Measurements from ENCODE around the gene BABAM2. TPM values are rescaled to one million over a fixed set of nuclear protein-coding genes. Genes with fewer than 3 reads are reported as not detected.

BABAM2 gene
- total RNA-seq, 4 donors from 2014 or later = 34.4 to 44.9 (median 38.3) TPM

- TF ChIP-seq CTCF (IDR thresholded peaks at IDR 0.05; ENCODE audit: low read depth) = no peak
Measured at GRCh38 chr2:27903018-27903417, 12.5 kb downstream of the BABAM2 start.

- no peak for TF ChIP-seq CTCF (IDR thresholded peaks at IDR 0.05; ENCODE audit: low read depth)
Measured at GRCh38 chr2:27903649-27904404, 13.3 kb downstream of the BABAM2 start.

- no peak for TF ChIP-seq CTCF (IDR thresholded peaks at IDR 0.05; ENCODE audit: low read depth)
Measured at GRCh38 chr2:27904405-27904665, 13.8 kb downstream of the BABAM2 start.

GRCh38 chr2:27906074-27906473 is 15.5 kb downstream of the BABAM2 start:
- no peak for TF ChIP-seq CTCF (IDR thresholded peaks at IDR 0.05; ENCODE audit: low read depth)

GRCh38 chr2:27907547-27907946 is 17.0 kb downstream of the BABAM2 start:
- TF ChIP-seq CTCF (IDR thresholded peaks at IDR 0.05; ENCODE audit: low read depth) = no peak

GRCh38 chr2:27909901-27910300 is 19.4 kb downstream of the BABAM2 start:
- no peak for TF ChIP-seq CTCF (IDR thresholded peaks at IDR 0.05; ENCODE audit: low read depth)

GRCh38 chr2:27911458-27912210 is 21.1 kb downstream of the BABAM2 start:
- TF ChIP-seq CTCF (IDR thresholded peaks at IDR 0.05; ENCODE audit: low read depth) = no peak
